BLaER1 treated with 17β-estradiol and CSF1 and Interleukin-3, amounts not matched to agents 10 nM and 100 nM (cell line): ENCODE data around the gene INTS1.

Source experiments
- H3K27ac ChIP-seq, 11 experiments: shearing (Covaris generic); formaldehyde crosslinking; 2 replicates each; pipeline ENCODE4 v1.8.1; 2022
- H3K27me3 ChIP-seq, 11 experiments: shearing (Covaris generic); formaldehyde crosslinking; 2 replicates each; pipeline ENCODE4 v1.8.1; 2022
- H3K36me3 ChIP-seq, 11 experiments: shearing (Covaris generic); formaldehyde crosslinking; 2 replicates each; pipeline ENCODE4 v1.8.1; 2022
- H3K4me1 ChIP-seq, 10 experiments: shearing (Covaris generic); formaldehyde crosslinking; 2 replicates each; pipeline ENCODE4 v1.8.1; 2022
- H3K4me2 ChIP-seq, 11 experiments: shearing (Covaris generic); formaldehyde crosslinking; 2 replicates each; pipeline ENCODE4 v1.8.1; 2022
- H3K4me3 ChIP-seq, 10 experiments: shearing (Covaris generic); formaldehyde crosslinking; 2 replicates each; pipeline ENCODE4 v1.8.1; 2022
- H3K9ac ChIP-seq, 11 experiments: shearing (Covaris generic); formaldehyde crosslinking; 2 replicates each; pipeline ENCODE4 v1.8.1; 2022
- H3K9me3 ChIP-seq, 11 experiments: shearing (Covaris generic); formaldehyde crosslinking; replicated peaks in 1 of 11; 2 replicates each; pipeline ENCODE4 v1.8.1; 2022
- H4K20me1 ChIP-seq, 11 experiments: shearing (Covaris generic); formaldehyde crosslinking; 2 replicates each; pipeline ENCODE4 v1.8.1; 2022
- Cebpa-rat ChIP-seq, 11 experiments: shearing (Covaris generic); IDR thresholded peaks; 2 replicates each; pipeline ENCODE4 v1.8.1; 2022

Gene INTS1

GRCh38 chr7:1510780-1511154 lies 6.6 kb upstream of the INTS1 start:
- no peaks in the 10 kb centered on the region for H3K27me3 ChIP-seq
- peaks cover 70 to 97% (median 96%) of the 10 kb centered on the region in 10 experiments for H3K4me1 ChIP-seq
- peak overlapping the region; percentile 70 to 100 (median 99); a peak in 21 of 22 replicates for H3K27ac ChIP-seq
- H3K9ac ChIP-seq = peak overlapping the region; percentile 57 to 97 (median 89); a peak in 20 of 22 replicates
- H3K9me3 ChIP-seq = no peaks in the 10 kb centered on the region
- H4K20me1 ChIP-seq = no peaks in the 10 kb centered on the region
- peak overlapping the region; percentile 87 to 99 (median 95) for H3K4me2 ChIP-seq
- no peak for TF ChIP-seq Cebpa-rat (IDR thresholded peaks at IDR 0.05)
- H3K4me3 ChIP-seq = peak overlapping the region in 7 of 10 experiments; percentile 20 to 53 (median 50); a peak in 11 of 20 replicates
- no peaks in the 10 kb centered on the region for H3K36me3 ChIP-seq

GRCh38 chr7:1509226-1509625 lies 5.0 kb upstream of the INTS1 start:
- no peaks in the 10 kb centered on the region for H3K27me3 ChIP-seq
- peak overlapping the region in 8 of 11 experiments; percentile 88 to 99 (median 96); a peak in 14 of 22 replicates for H3K4me2 ChIP-seq
- H3K9me3 ChIP-seq = no peaks in the 10 kb centered on the region
- peak overlapping the region in 6 of 11 experiments; percentile 88 to 97 (median 96); a peak in 10 of 22 replicates for H3K9ac ChIP-seq
- no peaks in the 10 kb centered on the region for H4K20me1 ChIP-seq
- peak overlapping the region in 8 of 11 experiments; percentile 95 to 100 (median 99); a peak in 16 of 22 replicates for H3K27ac ChIP-seq
- H3K4me1 ChIP-seq = peaks cover 67 to 95% (median 93%) of the 10 kb centered on the region in 10 experiments
- H3K4me3 ChIP-seq = no peak overlapping the region
- no peak for TF ChIP-seq Cebpa-rat (IDR thresholded peaks at IDR 0.05)
- H3K36me3 ChIP-seq = no peaks in the 10 kb centered on the region

- H3K4me3 ChIP-seq = peak overlapping the region in 7 of 10 experiments; percentile 54 to 66 (median 59); a peak in 12 of 20 replicates
- peaks cover 60 to 89% (median 87%) of the 10 kb centered on the region in 10 experiments for H3K4me1 ChIP-seq
- no peak for TF ChIP-seq Cebpa-rat (IDR thresholded peaks at IDR 0.05)
- H4K20me1 ChIP-seq = peaks cover 0 to 8% (median 8%) of the 10 kb centered on the region in 11 experiments; a peak in 19 of 22 replicates
- peak overlapping the region in 10 of 11 experiments; percentile 24 to 97 (median 90); a peak in 17 of 22 replicates for H3K9ac ChIP-seq
- peak overlapping the region in 10 of 11 experiments; percentile 25 to 100 (median 99); a peak in 19 of 22 replicates for H3K27ac ChIP-seq
- peaks cover 0 to 7% (median 1%) of the 10 kb centered on the region in 11 experiments; a peak in 7 of 22 replicates for H3K36me3 ChIP-seq
- peak overlapping the region; percentile 84 to 99 (median 94); a peak in 21 of 22 replicates for H3K4me2 ChIP-seq
- no peaks in the 10 kb centered on the region for H3K27me3 ChIP-seq
- H3K9me3 ChIP-seq = no peaks in the 10 kb centered on the region
Measured at GRCh38 chr7:1508277-1508758, 4.1 kb upstream of the INTS1 start.

- H3K9me3 ChIP-seq = no peaks in the 10 kb centered on the region
- peak overlapping the region; percentile 47 to 100 (median 90) for H3K4me3 ChIP-seq
- peaks cover 58 to 89% (median 87%) of the 10 kb centered on the region in 10 experiments for H3K4me1 ChIP-seq
- peak in 2 of 11 experiments; percentile 43 to 54; a peak in 2 of 22 replicates for TF ChIP-seq Cebpa-rat (IDR thresholded peaks at IDR 0.05)
- peak overlapping the region; percentile 50 to 91 (median 82); a peak in 21 of 22 replicates for H3K27ac ChIP-seq
- peak overlapping the region; percentile 53 to 95 (median 74) for H3K9ac ChIP-seq
- peaks cover 19 to 30% (median 23%) of the 10 kb centered on the region in 11 experiments; a peak in 21 of 22 replicates for H3K36me3 ChIP-seq
- H3K27me3 ChIP-seq = no peaks in the 10 kb centered on the region
- H3K4me2 ChIP-seq = peak overlapping the region; percentile 90 to 99 (median 98)
- peaks cover 6 to 32% (median 32%) of the 10 kb centered on the region in 11 experiments; a peak in 21 of 22 replicates for H4K20me1 ChIP-seq
Measured at GRCh38 chr7:1505731-1506550, 1.8 kb upstream of the INTS1 start.

- H3K9me3 ChIP-seq = no peaks in the 10 kb centered on the region
- H3K4me3 ChIP-seq = peak overlapping the region; percentile 74 to 100 (median 96)
- no peak for TF ChIP-seq Cebpa-rat (IDR thresholded peaks at IDR 0.05)
- peak overlapping the region in 10 of 11 experiments; percentile 71 to 89 (median 86); a peak in 20 of 22 replicates for H3K27ac ChIP-seq
- peaks cover 35 to 50% (median 44%) of the 10 kb centered on the region in 11 experiments for H3K36me3 ChIP-seq
- peaks cover 51 to 72% (median 66%) of the 10 kb centered on the region in 10 experiments for H3K4me1 ChIP-seq
- H4K20me1 ChIP-seq = peaks cover 6 to 52% (median 49%) of the 10 kb centered on the region in 11 experiments; a peak in 21 of 22 replicates
- peak overlapping the region; percentile 84 to 95 (median 87) for H3K9ac ChIP-seq
- no peaks in the 10 kb centered on the region for H3K27me3 ChIP-seq
- H3K4me2 ChIP-seq = peak overlapping the region; percentile 95 to 99 (median 99)
Measured at GRCh38 chr7:1503390-1503789, 799 bp downstream of the INTS1 start.

GRCh38 chr7:1502845-1503244 lies 1.3 kb downstream of the INTS1 start:
- Histone ChIP-seq H3K36me3 (peaks cover 41 to 55% (median 50%) of the 10 kb centered on the region in 11 experiments), H3K4me2 (peak overlapping the region; percentile 95 to 99 (median 99)), H3K4me3 (peak overlapping the region; percentile 74 to 100 (median 96)), H3K9me3 (no peaks in the 10 kb centered on the region), H3K27ac (peak overlapping the region in 3 of 11 experiments; percentile 88 to 89 (median 89); a peak in 4 of 22 replicates), H3K27me3 (no peaks in the 10 kb centered on the region), H3K9ac (peak overlapping the region; percentile 84 to 95 (median 87)), H3K4me1 (peaks cover 47 to 67% (median 60%) of the 10 kb centered on the region in 10 experiments), H4K20me1 (peaks cover 6 to 57% (median 54%) of the 10 kb centered on the region in 11 experiments; a peak in 21 of 22 replicates)
- TF ChIP-seq Cebpa-rat (IDR thresholded peaks at IDR 0.05) = no peak

GRCh38 chr7:1501487-1502270 lies 2.5 kb downstream of the INTS1 start:
- peaks cover 39 to 55% (median 51%) of the 10 kb centered on the region in 10 experiments for H3K4me1 ChIP-seq

More at GRCh38 chr7:1501487-1502270, 2.5 kb downstream of the INTS1 start:
- no peaks in the 10 kb centered on the region for H3K27me3 ChIP-seq
- H3K36me3 ChIP-seq = peaks cover 52 to 67% (median 62%) of the 10 kb centered on the region in 11 experiments
- H3K9ac ChIP-seq = peak overlapping the region; percentile 84 to 95 (median 87)
- H3K9me3 ChIP-seq = no peaks in the 10 kb centered on the region
- peak overlapping the region; percentile 95 to 99 (median 99) for H3K4me2 ChIP-seq
- peak overlapping the region in 9 of 11 experiments; percentile 23 to 70 (median 52); a peak in 15 of 22 replicates for H3K27ac ChIP-seq
- no peak for TF ChIP-seq Cebpa-rat (IDR thresholded peaks at IDR 0.05)
- peaks cover 6 to 69% (median 65%) of the 10 kb centered on the region in 11 experiments; a peak in 21 of 22 replicates for H4K20me1 ChIP-seq
- H3K4me3 ChIP-seq = peak overlapping the region in 9 of 10 experiments; percentile 0 to 100 (median 96); a peak in 13 of 20 replicates
